ENCODE results near the gene PDE6H. TPM values are rescaled to one million over a fixed set of nuclear protein-coding genes. Genes with fewer than 3 reads are reported as not detected.

Gene PDE6H
- polyA plus RNA-seq, 1 donor (not counting 4 experiments of a cell fraction or from before 2014, with no cell fraction given), result not detected

GRCh38 chr12:14988035-14988434, 15.2 kb downstream of the PDE6H start:
- no peak overlapping the region for H2AFZ ChIP-seq (ENCODE audit: control insufficient read depth, low read length)
- dilution Hi-C loops (cut with MboI; ENCODE audit: extremely low pct_ligation_motif_present, low sequenced_read_pairs), result no loop called here
- no peak for FAIRE-seq

GRCh38 chr12:14989790-14990189, 16.9 kb downstream of the PDE6H start:
- Histone ChIP-seq H3K79me2 (ENCODE audit: control insufficient read depth, insufficient read depth, low read length) (no peaks in the 10 kb centered on the region), H3K36me3 (ENCODE audit: control insufficient read depth in 2 of 2, extremely low read depth in 1 of 2, insufficient read depth in 2 of 2, low read length in 2 of 2) (no peaks in the 10 kb centered on the region), H3K9ac (ENCODE audit: control insufficient read depth, extremely low read depth, insufficient read depth, low read length) (no peak overlapping the region), H3K9me1 (ENCODE audit: control insufficient read depth, extremely low read depth, insufficient read depth, low read length) (no peaks in the 10 kb centered on the region), H3K4me1 (ENCODE audit: control insufficient read depth, extremely low read depth, insufficient read depth, low read length) (no peaks in the 10 kb centered on the region), H3K9me3 (ENCODE audit: control insufficient read depth, low read depth, low read length) (no peaks in the 10 kb centered on the region), H2AFZ (ENCODE audit: control insufficient read depth, low read length) (no peak overlapping the region), H3K4me2 (ENCODE audit: control insufficient read depth, extremely low read depth, insufficient read depth, low read depth, low read length) (no peak overlapping the region), H3K4me3 (ENCODE audit: control insufficient read depth in 2 of 3, extremely low read depth in 1 of 3, insufficient read depth in 2 of 3, low read depth in 1 of 3, low read length in 3 of 3) (no peak overlapping the region), H3K27me3 (ENCODE audit: control insufficient read depth, extremely low read depth, insufficient read depth, low read length) (no peaks in the 10 kb centered on the region), H3K27ac (ENCODE audit: control insufficient read depth, insufficient read depth, low read length) (no peak overlapping the region), H4K20me1 (ENCODE audit: control insufficient read depth, extremely low read depth, insufficient read depth, low read length) (no peaks in the 10 kb centered on the region)
- dilution Hi-C loops (cut with MboI; ENCODE audit: extremely low pct_ligation_motif_present, low sequenced_read_pairs), result no loop called here
- DNase-seq (ENCODE audit: low read depth, low spot score) (no peak), FAIRE-seq (no peak)
- TF ChIP-seq CTCF (optimal IDR thresholded peaks at IDR 0.05 in 1 of 3, IDR thresholded peaks at IDR 0.05 in 1 of 3, conservative IDR thresholded peaks at IDR 0.05 in 1 of 3; ENCODE audit: extremely low read depth in 1 of 3, insufficient read depth in 2 of 3, low read length in 3 of 3), result no peak
- TF ChIP-seq EZH2 (IDR thresholded peaks at IDR 0.05; ENCODE audit: low read length), result no peak

More at GRCh38 chr12:14988035-14988434, 15.2 kb downstream of the PDE6H start:
- H4K20me1 ChIP-seq (ENCODE audit: control insufficient read depth, extremely low read depth, insufficient read depth, low read length), result no peaks in the 10 kb centered on the region
- no peak overlapping the region for H3K4me2 ChIP-seq (ENCODE audit: control insufficient read depth, extremely low read depth, insufficient read depth, low read depth, low read length)
- H3K9me1 ChIP-seq (ENCODE audit: control insufficient read depth, extremely low read depth, insufficient read depth, low read length), result no peaks in the 10 kb centered on the region
- H3K4me3 ChIP-seq (ENCODE audit: control insufficient read depth in 2 of 3, extremely low read depth in 1 of 3, insufficient read depth in 2 of 3, low read depth in 1 of 3, low read length in 3 of 3), result no peak overlapping the region
- H3K9ac ChIP-seq (ENCODE audit: control insufficient read depth, extremely low read depth, insufficient read depth, low read length), result no peak overlapping the region
- no peaks in the 10 kb centered on the region for H3K4me1 ChIP-seq (ENCODE audit: control insufficient read depth, extremely low read depth, insufficient read depth, low read length)
- no peaks in the 10 kb centered on the region for H3K9me3 ChIP-seq (ENCODE audit: control insufficient read depth, low read depth, low read length)
- H3K79me2 ChIP-seq (ENCODE audit: control insufficient read depth, insufficient read depth, low read length), result no peaks in the 10 kb centered on the region
- no peaks in the 10 kb centered on the region for H3K36me3 ChIP-seq (ENCODE audit: control insufficient read depth in 2 of 2, extremely low read depth in 1 of 2, insufficient read depth in 2 of 2, low read length in 2 of 2)
- no peaks in the 10 kb centered on the region for H3K27me3 ChIP-seq (ENCODE audit: control insufficient read depth, extremely low read depth, insufficient read depth, low read length)
- DNase-seq (ENCODE audit: low read depth, low spot score), result no peak
- no peak overlapping the region for H3K27ac ChIP-seq (ENCODE audit: control insufficient read depth, insufficient read depth, low read length)
- TF ChIP-seq CTCF (optimal IDR thresholded peaks at IDR 0.05 in 1 of 3, IDR thresholded peaks at IDR 0.05 in 1 of 3, conservative IDR thresholded peaks at IDR 0.05 in 1 of 3; ENCODE audit: extremely low read depth in 1 of 3, insufficient read depth in 2 of 3, low read length in 3 of 3) (no peak), EZH2 (IDR thresholded peaks at IDR 0.05; ENCODE audit: low read length) (no peak)

Data from keratinocyte (primary cell).